COR-L47 (cell line): ENCODE data around the gene LRRC41.
"Not testable (repeated sequence)": the region's sequence is repeated elsewhere in the genome, so short reads cannot be mapped to it uniquely, and the experiment has no call there.

Experiments
- DNase-seq: peaks from one replicate; lab custom pipeline; 2025; lab: John Stamatoyannopoulos, UW

The LRRC41 gene

DNA sequence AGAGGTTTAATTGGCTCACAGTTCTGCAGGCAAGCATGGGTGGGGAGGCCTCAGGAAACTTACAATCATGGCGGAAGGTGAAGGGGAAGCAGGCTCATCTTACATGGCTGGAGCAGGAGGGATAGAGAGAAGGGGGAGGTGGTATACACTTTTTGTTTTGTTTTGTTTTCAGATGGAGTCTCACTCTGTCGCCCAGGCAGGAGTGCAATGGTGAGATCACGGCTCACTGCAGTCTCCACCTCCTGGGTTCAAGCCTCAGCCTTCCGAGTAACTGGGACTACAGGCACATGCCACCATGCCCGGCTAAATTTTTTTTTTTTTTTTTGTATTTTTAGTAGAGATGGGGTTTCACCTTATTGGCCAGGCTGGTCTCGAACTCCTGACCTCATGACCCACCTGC, 18.8 kb upstream of the LRRC41 start:
- not testable (repeated sequence) for DNase-seq

DNA sequence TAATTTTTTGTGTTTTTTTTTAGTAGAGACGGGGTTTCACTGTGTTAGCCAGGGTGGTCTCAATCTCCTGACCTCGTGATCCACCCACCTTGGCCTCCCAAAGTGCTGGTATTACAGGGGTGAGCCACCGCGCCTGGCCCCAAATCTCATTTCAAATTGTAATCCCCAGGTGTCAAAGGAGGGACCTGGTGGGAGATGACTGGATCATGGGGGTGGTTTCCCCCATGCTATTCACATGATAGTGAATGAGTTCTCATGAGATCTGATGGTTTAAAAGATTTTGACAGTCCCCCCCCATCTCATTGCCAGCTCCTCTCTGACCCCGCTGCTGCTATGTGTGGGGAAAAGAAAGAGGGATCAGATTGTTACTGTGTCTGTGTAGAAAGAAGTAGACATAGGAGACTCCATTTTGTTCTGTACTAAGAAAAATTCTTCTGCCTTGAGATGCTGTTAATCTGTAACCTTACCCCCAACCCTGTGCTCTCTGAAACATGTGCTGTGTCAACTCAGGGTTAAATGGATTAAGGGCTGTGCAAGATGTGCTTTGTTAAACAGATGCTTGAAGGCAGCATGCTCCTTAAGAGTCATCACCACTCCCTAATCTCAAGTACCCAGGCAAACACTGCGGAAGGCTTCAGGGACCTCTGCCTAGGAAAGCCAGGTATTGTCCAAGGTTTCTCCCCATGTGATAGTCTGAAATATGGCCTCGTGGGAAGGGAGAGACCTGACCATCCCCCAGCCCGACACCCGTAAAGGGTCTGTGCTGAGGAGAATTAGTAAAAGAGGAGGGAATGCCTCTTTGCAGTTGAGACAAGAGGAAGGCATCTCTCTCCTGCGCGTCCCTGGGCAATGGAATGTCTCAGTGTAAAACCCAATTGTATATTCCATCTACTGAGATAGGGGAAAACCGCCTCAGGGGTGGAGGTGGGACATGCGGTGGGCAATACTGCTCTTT, 16.8 kb upstream of the LRRC41 start:
- not testable (repeated sequence) for DNase-seq

DNA sequence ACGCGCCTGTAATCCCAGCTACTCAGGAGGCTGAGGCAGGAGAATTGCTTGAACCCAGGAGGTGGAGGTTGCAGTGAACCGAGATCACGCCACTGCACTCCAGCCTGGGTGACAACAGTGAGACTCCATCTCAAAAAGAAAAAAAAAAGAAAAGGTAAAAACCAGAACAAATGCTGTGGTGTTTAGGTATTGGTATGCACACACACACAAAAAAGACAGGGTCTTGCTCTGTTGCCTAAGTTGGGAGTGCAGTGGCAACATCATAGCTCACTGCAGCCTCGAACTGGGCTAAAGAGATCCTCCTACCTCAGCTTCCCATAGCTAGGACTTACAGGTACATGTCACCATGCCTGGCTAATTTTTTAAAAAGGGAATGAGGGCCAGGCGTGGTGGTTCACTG, 15.9 kb upstream of the LRRC41 start:
- DNase-seq: not testable (repeated sequence)

DNA sequence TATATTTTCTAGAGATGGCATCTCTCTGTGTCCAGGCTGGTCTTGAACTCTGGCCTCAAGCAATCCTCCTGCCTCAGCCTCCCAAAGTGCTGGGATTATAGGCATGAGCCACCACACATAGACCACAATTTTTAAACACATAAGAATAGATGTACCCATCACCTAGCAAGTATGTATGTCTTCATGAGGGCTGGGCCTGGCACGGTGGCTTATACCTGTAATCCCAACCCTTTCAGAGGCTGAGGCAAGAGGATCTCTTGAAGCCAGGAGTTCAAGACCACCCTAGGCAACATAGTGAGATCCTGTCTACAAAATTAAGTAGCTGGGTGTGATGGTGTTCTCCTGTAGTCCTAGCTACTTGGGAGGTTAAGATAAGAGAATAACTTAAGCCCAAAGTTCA, 13.9 kb upstream of the LRRC41 start:
- no peak for DNase-seq

DNA sequence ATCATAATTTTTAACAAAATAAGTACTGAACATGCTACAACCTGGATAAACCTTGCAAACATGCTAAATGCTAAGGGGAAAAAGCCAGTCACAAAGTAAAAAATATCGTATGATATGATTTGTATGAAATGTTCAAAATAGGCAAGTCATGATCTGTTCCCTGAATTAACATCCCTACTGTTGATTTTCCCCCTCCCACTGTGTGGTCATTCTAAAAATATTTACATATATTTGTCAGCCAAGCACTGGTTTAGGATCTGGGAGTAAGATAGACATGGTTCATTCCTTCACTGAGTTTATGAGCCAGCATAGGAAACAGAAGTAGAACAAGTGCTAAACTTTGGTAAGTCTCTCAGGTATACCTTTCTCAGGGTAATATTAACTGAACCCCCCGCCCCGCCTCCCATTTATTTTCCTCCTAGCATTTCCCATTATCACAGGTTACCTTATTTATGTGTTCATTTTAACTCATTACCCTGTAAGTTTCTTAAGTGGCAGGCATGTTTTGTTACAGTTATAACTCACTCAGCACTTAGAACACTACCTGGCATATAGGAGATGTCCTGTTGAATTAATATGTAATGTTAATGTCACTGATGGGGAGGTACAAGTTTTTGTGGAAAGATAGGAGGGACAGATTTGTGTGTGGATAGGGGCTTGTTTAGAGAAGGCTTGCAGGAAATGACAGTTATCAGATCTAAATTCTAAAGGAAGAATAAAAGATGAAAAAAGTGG, 12.4 kb upstream of the LRRC41 start:
- DNase-seq: no peak

DNA sequence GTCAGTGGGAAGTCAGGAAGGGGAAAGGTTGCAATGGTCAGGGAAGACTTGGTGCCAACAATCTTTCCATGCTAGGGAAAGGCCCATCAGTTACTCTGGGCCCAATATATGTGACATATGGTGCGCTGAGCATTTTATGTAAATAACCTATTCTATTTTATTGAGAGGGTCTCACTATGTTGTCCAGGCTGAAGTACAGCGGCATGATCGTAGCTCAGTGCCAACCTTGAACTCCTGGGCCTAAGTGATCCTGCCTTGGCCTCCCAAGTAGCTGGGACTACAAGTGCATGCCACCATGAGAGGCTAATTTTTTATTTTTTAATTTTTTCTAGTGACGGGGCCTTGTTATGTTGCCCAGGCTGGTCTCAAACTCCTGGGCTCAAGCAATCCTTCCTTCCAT, 6.9 kb upstream of the LRRC41 start:
- DNase-seq: no peak

DNA sequence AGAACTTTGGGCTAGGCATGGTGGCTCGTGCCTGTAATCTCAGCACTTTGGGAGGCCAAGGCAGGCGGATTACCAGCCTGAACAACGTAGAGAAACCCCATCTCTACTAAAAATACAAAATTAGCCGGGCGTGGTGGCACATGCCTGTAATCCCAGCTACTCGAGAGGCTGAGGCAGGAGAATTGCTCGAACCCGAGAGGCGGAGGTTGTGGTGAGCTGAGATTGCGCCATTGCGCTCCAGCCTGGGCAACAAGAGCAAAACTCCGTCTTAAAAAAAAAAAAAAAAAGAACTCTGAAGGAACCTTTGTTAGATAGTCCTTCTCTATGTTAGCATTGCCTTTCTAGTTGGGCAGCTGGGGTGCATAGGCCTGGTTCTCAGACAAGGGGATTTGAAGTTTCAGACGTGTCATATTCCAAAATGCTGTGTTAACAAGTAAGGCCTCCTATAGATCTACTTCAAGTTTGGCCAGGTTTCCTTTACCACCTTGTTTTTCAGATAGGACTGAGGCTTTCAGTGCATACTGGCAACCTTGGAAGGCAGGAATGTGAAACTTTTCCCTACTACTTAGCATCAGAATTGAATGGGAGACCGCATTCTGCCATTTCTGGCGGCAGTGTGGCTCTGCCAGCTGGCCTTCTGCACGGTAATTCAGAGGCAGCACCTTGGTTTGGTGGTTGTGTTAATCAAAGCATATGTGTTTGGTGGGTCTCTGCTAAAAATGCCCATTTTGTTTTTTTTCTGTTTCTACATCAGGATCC, 6.2 kb upstream of the LRRC41 start:
- no peak for DNase-seq

DNA sequence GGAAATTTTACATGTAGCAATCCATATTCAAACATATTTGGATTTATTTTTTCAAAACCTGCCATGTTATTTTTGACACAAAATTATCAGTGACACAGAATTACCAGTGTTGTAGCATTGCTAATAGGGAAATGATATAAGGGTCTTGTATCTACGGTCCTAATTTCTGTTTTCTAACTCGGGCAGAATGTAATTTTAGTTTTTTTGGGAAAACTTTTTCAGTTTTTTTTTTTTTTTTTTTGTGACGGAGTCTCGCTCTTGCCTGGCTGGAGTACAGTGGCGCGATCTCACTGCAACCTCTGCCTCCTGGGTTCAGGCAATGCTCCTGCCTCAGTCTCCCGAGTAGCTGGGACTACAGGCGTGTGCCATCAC, 2.7 kb upstream of the LRRC41 start:
- no peak for DNase-seq

DNA sequence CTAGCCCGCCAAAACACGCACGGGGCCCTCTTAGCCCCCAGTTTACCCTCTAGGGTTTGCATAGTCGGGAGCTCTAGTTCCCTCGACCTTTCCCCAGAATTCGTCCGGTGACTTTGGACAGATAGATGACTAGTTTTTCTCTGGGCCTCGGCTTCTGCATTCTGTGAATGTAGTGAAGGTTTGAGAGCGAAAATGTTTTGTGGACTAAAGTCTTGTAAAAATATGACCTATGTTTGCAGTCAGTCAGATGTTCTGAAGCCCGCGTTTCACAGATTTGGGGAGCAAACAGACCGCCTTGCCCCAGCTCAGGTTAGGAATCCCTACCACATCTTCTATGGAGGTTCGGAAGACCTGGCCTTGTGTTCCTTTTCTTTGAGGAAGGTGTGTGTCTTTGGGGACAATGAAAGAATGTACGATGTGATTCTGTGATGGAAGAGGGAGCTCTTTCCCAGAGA, 483 bp upstream of the LRRC41 start:
- no peak for DNase-seq

DNA sequence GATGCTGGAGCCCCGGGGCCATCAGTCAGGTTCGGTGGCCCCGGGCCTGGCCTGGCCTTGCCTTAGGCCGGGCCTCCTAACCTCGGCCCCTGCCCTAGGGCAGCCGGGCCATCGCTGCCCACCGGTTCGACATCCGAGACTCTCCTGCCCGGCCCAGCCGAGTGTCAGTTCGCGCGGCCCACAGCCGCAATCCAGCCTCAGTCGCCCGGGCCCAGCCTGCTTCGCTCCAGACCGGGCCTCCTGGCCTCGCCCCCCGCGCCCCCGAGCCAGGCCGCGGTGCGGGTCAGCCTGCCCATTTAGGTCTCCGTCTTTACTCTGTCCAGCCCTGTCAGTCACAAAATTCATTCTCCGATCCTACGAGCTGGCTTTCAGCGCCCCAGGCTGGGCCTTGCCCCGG, 777 bp downstream of the LRRC41 start:
- no peak for DNase-seq

DNA sequence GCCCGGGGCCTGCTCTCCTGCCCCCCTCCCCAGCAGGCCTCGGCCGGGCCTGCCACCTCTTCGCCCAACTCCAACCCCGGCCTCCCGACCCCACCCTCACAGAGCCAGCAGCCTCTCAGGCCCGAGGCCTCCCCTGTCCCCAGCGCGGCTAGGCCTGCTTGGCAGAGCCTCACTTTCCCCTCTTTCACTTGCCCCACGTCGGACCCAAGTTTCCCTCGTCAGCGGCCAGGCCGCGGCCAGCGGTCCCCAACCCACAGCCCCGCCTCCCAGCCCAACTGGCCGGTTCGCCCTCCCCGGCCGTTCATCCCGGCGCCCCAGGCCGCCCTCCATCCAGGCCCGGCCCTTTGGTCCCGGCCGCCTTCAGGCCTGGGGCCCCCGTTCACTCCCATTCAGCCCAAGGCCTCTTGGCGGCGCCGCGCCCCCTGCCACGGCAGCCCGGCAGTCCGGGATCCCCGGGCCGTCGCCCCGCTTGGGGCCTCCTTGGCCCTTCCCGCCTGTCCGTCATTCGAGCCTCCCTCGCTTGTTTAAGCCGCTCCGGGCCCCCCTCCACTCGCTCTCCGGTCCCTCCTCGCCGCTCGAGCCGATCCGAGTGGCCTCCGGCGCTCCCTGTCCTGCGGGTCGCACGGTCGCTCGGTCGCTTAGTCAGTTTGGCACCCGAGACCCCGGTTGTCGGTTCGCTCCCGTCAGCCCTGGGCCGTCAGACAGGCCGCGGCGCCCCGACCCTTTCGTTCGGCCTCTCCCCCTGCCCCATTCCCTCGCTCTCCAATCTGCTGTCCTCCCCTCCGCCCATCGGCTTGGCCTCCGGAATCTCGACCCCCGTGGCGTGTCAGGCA, 1.4 kb downstream of the LRRC41 start:
- DNase-seq: no peak

DNA sequence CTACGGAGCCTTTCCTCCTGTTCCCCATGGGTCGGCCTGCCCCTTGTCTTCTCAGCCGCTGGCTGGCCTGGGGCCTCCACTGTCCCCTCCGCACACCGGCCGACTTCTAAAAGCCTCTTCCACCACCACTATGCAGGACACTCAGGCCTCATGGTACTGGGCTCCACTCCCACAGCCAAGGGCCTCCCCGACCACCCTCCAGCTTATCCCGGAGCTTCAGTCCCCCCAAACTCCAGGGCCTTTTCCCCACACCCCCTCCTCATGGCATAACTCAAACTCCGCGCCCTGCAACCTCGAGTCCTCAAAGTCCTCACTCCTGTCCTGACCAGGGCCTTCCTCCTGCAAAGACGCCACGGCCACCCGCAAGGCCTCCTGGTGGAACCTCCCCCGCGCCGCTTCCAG, 2.0 kb downstream of the LRRC41 start:
- no peak for DNase-seq

DNA sequence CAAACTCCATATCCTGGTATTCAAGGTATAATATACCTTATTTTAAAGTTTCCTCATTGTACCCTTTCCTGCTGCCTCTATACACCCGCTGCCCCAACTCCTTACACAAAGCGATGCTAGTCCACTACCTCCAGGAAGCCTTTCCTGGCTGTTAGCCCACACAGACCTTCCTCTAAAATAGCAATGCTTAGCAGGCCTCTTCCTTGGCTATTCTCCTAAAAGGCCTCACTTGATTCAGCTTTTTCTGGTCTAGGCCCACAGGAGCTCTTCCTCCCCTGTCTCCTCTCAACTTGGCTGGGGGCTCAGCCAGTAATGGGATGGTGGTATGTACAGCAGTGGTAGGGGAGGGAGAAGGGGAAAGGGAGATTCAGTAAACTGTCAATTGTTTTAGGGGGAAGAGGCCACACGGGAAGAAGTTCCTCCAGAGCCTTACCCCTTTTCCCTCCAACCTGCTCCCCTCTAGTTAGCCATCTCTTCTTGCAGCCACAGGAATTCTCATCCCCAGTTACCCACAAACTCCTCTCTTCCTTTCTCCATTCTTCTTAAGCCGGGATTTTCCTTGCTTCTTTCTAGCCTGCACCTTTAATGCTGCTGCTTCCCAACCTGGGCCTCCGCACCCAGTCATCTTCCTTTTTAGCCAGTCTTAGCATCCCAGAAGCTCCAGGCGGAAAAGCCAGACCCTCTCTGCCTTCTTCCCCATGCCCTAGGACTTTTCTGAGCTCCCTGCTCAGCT, 2.6 kb downstream of the LRRC41 start:
- DNase-seq: no peak

DNA sequence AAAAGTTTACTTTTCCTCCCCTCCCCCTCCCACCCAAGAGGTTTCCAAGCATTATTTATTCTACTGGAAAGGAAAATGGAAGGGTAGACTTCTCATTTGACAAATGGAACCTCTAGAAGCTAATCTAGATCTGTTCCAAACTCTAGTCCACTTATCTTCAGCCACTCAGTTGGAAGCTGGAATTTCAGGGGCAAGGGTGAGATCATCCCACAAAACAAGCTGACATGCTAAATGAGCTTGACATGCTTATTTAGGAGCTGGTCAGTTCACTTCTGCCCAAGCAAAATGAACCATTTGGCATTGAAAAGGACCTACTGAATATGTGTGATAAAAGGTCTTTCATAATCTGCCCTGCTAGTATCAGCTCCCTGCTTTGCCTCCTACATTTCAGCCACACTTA, 5.0 kb downstream of the LRRC41 start:
- no peak for DNase-seq

DNA sequence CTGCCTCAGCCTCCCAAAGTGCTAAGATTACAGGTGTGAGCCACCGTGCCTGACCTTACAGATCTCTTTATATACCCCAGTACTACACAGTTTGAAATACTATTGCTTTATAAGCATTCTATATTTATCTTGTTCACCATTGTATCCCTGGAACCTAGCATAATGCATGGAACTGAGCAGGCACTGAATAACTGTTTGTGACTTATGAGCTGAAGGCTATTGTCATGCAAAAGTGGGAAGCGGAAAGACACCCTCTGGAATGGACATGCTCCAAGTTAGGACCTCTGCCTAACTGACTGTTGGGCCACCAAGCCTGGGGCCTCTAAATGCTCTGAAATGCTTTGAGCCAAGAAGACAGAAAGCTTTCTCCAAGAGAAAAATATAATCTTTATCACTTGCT, 8.1 kb downstream of the LRRC41 start:
- DNase-seq: no peak

DNA sequence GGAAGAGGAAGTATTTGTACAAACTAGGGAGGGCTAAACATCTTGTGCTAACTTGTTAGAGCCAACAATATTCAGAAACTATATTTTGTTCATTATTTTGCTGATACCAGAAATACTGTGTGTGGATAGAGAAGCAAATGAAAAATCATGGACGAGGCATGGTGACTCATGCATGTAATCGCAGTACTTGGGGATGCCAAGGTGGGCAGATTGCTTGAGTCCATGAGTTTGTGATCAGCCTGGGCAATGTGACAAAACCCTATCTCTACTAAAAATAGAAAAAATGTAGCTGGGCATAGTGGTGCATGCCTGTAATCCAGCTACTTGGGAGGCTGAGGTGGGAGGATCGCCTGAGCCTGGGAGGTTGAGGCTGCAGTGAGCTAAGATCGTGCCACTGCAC, 13.4 kb downstream of the LRRC41 start:
- no peak for DNase-seq

DNA sequence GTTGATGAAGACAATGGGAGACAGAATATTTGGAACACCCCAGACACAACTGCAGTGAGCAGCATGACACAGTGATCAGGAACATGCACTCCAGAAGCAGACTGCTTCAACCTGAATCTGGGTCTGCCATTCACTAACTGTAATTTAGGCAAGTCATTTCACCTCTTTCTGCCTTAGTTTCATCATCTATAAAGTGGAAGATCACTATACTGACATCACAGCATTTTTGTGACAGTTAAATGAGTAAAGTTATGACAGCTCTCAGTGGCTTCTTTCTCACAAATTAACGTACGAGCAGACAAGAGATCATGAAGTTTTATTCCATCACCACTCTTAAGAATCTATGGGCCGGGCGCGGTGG, 14.3 kb downstream of the LRRC41 start:
- DNase-seq: no peak

DNA sequence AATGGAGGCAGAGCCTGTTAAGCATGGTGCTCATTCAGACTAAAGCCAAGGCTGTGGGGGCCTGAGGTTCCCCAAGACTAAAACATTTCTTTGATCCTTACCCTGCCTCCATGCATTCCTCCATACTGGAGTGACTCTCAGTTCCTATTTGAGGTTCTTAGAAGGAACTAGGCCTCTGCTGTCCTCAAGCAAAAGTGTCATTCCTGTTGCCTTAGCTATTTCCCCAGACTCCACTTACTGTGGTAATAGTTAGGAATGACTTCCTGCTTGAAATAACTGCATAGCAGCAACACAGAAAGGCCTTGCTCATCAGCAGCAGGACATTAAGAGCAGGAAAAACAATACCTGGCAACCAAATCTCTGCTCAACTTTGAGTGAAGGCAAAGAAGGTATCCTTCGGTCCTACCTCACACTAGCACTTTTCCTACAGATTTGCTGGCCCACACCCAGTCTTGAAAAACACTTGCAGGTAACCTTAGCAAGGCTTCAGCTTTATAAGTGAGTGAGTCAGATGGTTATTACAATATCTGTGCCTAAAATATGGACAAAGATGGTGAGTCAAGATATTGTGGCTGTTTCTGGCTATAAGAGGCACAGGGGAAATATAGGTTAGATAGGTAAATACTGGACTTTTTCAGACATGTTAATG, 14.8 kb downstream of the LRRC41 start:
- DNase-seq: no peak

DNA sequence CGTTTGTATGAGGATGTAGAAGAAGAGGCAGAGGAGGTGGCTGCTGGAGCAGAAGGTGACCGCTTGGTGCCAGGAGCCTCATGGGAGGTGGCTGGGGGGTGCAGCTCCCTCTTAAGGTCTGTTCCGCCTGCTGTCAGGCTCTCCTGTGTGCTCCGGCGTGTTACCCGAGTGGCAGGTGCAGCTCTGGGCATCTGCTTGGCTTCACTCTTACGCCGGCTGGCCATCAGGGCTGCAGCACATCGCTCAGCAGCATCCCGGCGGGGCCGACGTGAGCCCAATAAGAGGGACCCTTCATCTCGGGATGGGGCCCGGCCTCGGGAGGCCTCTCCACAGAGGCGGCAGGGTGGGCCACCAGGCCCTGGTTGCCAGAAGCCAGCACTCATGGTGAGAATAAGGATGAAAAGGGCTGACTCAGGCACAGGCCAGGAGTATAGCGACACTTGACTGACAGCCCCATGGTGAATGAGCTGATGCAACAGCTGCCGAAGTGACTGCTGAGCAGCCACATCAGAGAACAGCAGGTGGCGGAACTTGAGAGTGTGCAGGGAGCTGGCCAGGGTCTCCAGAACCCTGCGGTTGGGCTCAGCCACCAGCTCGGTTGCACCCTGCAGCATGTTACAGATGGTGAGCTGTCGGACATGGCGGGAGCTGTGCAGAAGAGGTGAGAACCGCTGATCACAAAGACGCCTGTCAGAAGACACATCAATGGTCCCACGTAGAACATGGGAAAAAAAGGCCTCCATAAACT, 17.5 kb downstream of the LRRC41 start:
- DNase-seq: no peak
